GM10847 (cell line): Measurements from ENCODE around the gene PRKCI.

Experiments used
- POLR2A ChIP-seq: IDR thresholded peaks from 2 replicates; pipeline ENCODE4 v1.6.1; 2011; ENCODE audit not compliant: insufficient read length; ENCODE audit errors: extremely low read depth

Gene PRKCI

DNA sequence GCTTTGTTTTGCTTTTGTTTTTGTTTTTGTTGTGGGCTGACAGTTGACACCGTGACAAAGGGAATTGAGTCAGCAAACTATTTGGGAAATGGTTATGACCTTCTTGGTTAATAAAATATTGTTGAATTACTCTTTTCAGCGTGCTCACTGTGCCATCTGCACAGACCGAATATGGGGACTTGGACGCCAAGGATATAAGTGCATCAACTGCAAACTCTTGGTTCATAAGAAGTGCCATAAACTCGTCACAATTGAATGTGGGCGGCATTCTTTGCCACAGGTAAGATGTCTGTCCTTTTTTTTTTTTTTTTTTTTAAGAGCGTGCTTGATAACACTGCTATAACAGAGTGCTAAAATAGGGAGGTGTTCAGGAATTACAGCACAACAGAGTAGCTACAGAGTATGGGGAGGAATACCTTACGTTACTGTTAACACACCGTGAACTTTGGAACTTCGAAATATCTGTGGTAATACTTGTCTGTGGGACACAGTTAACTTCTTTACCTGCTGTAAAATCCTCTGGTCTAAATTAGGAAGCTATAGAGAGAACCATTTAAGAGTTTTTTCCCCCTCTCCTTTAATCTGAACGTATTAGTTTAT is 48.2 kb downstream of the PRKCI start:
- no peak for TF ChIP-seq POLR2A

DNA sequence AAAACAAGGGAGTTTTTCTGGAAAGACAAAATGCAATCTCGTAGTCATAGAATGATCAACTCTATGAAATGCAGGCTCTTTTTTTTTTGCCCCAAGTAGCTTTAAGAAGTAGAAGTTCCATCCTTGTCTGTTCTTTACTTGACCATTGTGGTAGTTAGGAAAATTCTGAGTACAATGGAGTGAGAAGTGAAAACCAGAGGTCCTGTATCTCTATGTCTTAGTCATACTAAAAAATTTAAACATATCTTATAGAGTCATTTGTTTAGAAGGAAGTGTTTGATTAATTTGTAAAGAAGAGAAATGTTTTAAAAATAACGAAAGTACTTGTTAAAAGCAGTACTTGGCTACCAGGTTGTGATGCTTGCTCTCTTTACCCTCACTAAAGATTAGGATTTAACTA is 52.4 kb downstream of the PRKCI start:
- no peak for TF ChIP-seq POLR2A

DNA sequence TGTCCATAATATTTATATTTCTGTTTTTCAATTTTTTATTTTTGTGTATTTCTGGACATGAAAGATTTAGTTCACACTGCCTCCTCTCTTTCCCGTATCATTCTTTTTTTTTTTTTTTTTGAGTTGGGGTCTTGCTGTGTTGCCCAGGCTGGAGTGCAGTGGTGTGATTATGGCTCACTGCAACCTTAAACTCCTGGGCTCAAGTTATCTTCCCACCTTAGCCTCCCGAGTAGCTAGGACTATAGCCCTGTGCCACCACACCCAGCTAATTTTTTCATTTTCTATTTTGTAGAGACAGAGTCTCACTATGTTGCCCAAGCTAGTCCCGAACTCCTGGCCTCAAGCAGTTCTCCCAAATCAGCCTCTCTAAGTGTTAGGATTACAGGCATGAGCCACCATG is 53.6 kb downstream of the PRKCI start:
- TF ChIP-seq POLR2A, result no peak

DNA sequence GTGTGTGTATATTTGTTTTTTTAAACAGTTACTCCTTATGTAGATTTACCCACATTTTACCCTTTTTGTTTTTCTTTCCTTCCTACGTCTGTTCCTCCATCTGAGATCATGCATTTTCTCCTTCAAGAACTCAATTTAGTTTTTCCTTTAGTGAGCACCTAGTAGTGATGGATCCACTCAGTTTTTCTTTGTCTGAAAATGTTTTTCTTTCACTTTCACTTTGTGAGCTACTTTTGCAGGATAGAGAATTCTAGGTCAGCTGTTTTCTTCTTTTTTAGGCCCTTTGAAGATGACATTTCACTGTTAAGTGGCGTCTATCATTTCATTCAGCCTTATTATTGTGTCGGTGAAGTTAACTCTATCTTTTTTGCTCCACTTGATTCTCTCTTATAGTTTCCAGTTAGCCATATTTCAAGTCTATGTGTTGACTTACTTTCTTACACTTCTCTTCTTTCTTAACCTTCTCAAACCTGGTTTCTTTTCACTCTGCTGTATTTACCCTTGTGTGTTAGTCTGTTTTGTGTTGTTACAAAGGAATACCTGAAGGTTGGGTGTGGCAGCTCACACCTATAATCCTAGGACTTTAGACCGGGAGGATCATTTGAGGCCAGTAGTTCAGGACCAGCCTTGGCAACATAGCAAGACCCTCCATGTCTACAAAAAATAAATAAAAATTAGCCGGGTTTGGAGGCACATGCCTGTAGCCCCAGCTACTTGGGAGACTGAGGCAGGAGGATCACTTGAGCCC is 55.8 kb downstream of the PRKCI start:
- no peak for TF ChIP-seq POLR2A

DNA sequence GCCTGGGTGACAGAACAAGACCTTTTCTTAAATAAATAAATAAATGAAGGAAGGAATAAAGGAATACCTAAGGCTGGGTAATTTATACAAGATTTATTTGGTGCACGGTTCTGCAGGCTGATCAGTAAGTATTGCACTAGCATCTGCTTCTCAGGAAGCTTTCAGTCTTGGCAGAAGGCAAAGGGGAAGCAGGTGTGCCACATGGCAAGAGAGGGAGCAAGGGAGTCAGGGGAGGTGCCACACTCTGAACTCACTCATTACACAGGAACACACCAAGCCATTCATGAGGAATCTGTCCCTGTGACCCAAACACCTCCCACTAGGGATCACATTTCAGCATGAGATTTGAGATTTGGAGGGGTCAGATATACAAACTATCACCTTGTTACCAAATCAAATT is 56.4 kb downstream of the PRKCI start:
- no peak for TF ChIP-seq POLR2A

DNA sequence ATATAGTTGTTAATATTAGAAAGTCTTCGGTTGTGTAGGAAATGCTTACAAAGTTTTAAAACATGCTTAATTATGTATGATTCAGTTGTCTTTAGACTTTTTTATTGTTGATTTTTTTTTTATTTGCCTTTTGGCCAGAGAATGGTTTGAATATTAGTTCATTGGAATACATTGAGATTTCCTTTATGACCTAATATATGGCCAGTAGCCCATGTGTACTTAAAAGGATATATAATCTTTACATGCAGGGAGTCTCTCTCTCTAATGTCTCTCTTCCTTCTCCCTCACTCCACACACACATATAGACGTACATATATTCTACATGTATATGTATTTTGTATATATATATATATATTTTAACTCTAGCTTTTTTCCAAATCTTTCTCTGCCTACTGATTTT is 68.0 kb downstream of the PRKCI start:
- TF ChIP-seq POLR2A, result no peak

DNA sequence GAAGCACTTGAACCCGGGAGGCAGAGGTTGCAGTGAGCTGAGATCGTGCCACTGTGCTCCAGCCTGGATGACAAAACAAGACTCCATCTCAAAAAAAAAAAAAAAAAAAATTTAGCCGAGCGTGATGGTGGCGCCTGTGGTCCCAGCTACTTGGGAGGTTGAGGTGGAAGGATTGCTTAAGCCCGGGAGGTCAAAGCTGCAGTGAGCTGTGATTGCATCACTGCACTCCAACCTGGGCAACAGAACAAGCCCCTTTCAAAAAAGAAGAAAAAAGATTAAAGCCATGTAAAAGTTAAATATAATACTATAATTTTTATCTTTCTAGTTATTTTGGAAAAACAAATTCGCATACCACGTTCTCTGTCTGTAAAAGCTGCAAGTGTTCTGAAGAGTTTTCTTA is 73.4 kb downstream of the PRKCI start:
- TF ChIP-seq POLR2A, result no peak

DNA sequence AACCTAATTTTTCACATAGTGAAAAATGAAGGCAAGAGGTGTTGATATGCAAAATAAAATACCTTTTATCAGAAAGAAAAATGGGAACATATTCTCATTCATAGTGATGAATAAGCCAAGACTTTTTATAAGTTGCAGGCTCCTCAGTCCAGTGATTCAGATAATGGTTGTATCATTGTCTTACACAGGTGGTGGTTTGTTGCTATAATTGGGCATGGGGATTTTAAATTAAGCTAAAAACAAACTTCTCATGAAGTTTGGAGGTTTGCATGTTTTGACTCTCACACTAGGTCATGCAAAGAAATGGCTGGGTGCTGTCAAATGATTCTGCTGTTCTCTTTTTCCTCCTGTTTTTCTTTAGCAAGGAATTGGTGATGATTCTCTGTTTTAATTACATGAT is 74.5 kb downstream of the PRKCI start:
- no peak for TF ChIP-seq POLR2A

DNA sequence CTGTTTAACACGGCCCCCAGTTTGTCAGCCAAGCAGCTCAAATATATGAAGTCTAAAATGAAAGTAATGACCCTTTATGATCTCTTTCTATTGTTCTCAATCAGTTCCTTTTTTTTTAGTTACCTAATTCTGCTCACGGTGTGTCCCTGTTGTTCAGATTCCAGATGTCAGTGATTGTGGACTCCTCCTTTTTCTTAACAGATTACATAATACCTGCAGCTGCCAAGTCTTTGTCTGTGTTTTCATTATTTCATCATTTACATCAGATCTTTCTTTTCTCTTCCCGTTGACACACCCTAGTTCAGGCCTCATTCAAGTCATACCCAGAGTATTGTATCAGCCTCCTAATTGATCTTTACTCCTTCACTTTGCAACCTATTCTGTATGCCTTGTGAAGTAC is 79.2 kb downstream of the PRKCI start:
- no peak for TF ChIP-seq POLR2A

DNA sequence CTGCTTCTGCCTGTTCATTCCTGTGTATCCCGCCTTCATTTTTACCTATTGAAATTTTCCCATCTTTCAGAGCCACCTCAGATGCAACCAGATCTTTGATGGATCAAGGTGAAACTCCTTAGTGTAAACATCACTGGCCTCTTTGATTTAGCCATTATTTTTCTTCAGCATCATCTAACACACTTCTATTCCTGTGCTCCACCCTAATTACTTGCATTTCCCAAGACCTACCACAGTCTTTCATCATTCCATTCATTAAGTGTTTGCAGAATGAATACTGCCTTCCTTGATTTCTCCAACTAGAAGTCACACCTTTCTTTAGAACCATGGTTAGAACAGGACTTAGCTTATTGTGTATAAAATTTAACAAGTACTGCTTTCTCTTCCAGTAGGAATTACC is 79.8 kb downstream of the PRKCI start:
- TF ChIP-seq POLR2A, result no peak

DNA sequence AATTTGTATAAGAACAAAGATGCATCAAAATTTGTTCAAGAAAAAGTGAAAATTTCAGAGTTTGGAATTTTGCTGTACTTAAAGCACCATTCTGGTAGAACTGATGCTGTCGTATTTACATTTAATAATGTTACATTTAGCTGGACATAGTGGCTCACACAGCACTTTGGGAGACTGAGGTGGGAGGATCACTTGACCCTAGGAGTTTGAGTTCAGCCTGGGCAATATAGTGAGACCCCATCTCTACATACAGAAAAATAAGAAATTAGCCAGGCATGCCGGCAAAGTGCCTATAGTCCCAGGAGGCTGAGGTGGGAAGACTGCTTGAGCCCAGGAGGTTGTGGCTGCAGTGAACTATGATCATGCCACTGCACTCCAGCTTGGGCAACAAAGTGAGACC is 83.8 kb downstream of the PRKCI start:
- no peak for TF ChIP-seq POLR2A

DNA sequence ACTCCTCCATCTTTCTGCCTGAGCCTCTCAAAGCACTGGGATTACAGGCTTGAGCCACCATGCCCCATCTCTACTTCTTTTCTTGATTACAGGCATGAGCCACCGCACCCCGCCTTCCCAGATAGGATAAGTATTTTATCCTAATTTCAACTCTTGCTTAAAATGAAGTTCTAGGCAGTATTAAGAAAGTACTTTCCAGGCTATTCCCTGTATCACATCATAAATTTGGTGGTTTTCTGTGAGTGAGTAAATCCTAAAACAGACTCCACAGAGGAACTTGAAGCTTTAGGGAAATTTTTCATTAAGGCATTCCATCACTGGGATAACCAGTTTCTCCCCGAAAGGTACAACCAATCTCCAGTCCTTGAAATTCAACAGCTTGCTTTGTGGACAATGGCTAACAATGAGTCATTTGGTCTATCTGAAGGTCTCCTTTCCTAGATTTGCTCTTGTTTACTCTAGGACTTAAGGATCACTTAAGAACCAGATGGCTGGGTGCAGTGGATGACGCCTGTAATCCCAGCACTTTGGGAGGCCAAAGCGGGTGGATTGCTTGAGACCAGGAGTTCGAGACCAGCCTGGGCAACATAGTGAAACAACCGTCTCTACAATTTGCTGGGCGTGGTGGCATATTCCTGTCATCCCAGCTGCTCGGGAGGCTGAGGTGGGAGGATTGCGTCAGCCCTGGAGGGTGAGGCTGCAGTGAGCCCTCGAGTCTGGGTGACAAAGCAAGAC is 85.6 kb downstream of the PRKCI start:
- no peak for TF ChIP-seq POLR2A

DNA sequence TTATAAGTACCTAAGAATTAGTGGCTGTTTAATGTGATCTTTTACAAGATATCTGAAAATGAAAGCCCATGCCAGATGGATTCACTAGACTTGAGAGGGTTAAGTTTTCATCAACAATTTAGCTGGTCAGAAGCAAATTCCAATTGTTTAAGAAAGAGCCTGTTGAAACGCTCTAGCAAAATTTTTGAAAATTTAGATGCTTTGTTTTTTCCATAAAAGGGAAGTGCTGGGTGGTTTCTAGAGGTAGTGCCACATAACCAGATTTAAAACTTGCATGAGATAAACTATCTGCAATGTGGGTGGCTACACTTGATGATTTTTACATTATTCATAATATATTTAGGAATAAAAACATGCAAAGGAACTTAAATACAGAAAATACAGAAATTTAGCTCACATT is 86.8 kb downstream of the PRKCI start:
- TF ChIP-seq POLR2A, result no peak

DNA sequence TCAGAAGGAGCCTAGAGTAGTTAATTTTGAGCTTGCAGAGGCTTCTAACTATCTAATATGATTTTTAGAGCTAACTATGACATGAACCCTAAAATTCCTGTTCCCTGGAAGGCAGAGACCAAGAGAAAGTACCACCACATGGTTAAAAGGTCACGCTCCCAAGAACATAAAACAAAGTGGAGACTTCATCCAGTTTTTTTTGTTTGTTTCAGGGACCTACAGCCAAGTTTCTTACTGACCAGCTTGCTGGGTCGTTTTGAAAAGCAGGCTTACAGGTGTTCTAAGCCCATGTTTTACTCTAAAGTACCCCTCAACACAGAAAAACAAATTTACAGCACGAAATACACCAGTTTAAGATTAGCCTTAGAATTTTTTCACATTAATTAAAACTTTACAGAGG is 95.7 kb downstream of the PRKCI start:
- no peak for TF ChIP-seq POLR2A

DNA sequence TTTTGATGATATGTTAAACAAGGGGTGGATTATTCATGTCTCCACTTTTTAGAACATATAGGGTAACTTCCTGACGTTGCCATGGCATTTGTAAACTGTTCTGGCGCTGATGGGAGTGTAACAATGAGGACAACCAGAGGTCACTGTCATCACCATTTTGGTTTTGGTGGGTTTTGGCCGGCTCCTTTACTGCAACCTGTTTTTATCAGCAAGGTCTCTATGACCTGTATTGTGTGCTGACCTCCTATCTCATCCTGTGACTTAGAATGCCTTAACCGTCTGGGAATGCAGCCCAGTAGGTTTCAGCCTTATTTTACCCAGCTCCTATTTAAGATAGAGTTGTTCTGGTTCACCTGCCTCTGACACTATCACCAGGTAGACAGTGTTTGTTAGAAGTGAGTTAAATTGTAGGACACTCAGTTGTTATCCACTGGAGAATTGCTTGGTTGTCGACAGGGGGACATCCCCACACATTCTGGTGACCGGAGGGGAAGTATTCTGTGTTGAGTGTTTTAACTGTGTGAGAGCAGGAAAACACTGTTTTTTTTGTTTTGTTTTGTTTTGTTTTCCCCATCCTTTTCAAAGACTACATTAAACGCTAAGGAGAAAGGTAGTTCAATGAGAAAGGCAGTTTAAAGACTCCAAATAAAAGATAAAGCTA is 98.4 kb downstream of the PRKCI start:
- TF ChIP-seq POLR2A, result no peak
